A673 (cell line): ENCODE results near the gene FAM13A.

Source experiments
- EZH2 ChIP-seq: fragments of 200-600 bp; sonication (generic); IDR thresholded peaks from 2 replicates; pipeline ENCODE4 v1.6.1; 2017; ENCODE audit warnings: borderline replicate concordance, low read depth, mild to moderate bottlenecking, mixed read lengths, antibody characterized with exemption, low read length; ENCODE audit not compliant: poor library complexity, severe bottlenecking
- TF ChIP-seq, protein P1 (sequence below): fragments of 300-800, 200-600 bp; sonication (generic); conservative IDR thresholded peaks from 2 replicates; pipeline ENCODE4 v1.5.1; 2017; ENCODE audit warnings: low read depth, mild to moderate bottlenecking, antibody characterized with exemption, low read length, moderate library complexity, mixed read lengths

DNA sequence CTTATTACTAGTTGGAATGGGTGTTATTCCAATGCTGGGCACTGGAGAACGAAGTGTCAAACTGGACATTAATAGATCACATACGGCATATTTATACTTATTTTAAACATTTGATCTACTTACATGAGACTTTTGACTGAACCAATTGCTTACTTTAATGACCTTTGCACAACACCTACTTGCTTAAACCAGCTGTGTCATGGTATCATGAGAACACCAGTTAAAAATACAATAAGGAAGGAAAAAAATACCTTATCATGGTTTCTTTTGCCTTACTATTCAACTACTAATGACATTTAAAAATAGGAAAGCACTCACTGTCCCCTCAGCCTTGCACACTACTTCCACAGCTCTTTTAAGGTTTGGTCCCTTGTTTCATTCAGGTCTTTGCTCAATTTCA, 146.9 kb downstream of the FAM13A start:
- TF ChIP-seq, protein P1, sequence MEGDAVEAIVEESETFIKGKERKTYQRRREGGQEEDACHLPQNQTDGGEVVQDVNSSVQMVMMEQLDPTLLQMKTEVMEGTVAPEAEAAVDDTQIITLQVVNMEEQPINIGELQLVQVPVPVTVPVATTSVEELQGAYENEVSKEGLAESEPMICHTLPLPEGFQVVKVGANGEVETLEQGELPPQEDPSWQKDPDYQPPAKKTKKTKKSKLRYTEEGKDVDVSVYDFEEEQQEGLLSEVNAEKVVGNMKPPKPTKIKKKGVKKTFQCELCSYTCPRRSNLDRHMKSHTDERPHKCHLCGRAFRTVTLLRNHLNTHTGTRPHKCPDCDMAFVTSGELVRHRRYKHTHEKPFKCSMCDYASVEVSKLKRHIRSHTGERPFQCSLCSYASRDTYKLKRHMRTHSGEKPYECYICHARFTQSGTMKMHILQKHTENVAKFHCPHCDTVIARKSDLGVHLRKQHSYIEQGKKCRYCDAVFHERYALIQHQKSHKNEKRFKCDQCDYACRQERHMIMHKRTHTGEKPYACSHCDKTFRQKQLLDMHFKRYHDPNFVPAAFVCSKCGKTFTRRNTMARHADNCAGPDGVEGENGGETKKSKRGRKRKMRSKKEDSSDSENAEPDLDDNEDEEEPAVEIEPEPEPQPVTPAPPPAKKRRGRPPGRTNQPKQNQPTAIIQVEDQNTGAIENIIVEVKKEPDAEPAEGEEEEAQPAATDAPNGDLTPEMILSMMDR, result no peak
- no peak for TF ChIP-seq EZH2
